SU-DHL-6 (cell line): ENCODE results near the gene DHX35.

ENCODE experiments used
- H2AFZ ChIP-seq: fragments of 200-600 bp; sonication (generic); 2 replicates; pipeline ENCODE4 v1.6.1; 2014; ENCODE audit warnings: low read depth, mild to moderate bottlenecking, moderate library complexity, mixed read lengths, antibody characterized with exemption, low read length; ENCODE audit not compliant: severe bottlenecking
- H3F3A ChIP-seq: fragments of 200-600 bp; shearing (Covaris generic); 2 replicates; pipeline ENCODE4 v1.6.0; 2016; ENCODE audit warnings: antibody characterized with exemption, mild to moderate bottlenecking; ENCODE audit not compliant: insufficient read depth
- H3K27ac ChIP-seq: fragments of 200-600 bp; sonication (generic); 2 replicates; pipeline ENCODE4 v1.5.1; 2016; ENCODE audit warnings: low read depth, mild to moderate bottlenecking, low read length, moderate library complexity, mixed read lengths
- H3K27me3 ChIP-seq: fragments of 200-600 bp; sonication (generic), shearing (Covaris generic); 2 replicates; pipeline ENCODE4 v1.6.0; 2014; ENCODE audit warnings: mild to moderate bottlenecking, low read length
- H3K36me3 ChIP-seq: fragments of 200-600 bp; sonication (generic); 2 replicates; pipeline ENCODE4 v1.6.1; 2014; ENCODE audit warnings: mild to moderate bottlenecking, low read length, mixed read lengths
- H3K4me2 ChIP-seq: fragments of 300-600, 200-600 bp; shearing (Covaris generic), sonication (generic); 2 replicates; pipeline ENCODE4 v1.6.0; 2014; ENCODE audit warnings: low read length, low read depth, mild to moderate bottlenecking; ENCODE audit not compliant: poor library complexity, severe bottlenecking
- H3K4me3 ChIP-seq: fragments of 200-600 bp; sonication (generic); 2 replicates; pipeline ENCODE4 v1.5.1; 2014; ENCODE audit warnings: antibody characterized with exemption, low read length, mild to moderate bottlenecking, mixed read lengths; ENCODE audit not compliant: insufficient read depth, poor library complexity, severe bottlenecking
- H3K79me2 ChIP-seq: fragments of 200-600 bp; sonication (generic); 2 replicates; pipeline ENCODE4 v1.6.1; 2014; ENCODE audit warnings: mild to moderate bottlenecking, low read length, moderate library complexity; ENCODE audit not compliant: insufficient read depth
- H3K9ac ChIP-seq: fragments of 200-600 bp; sonication (generic); 2 replicates; pipeline ENCODE4 v1.7.0; 2014; ENCODE audit warnings: mild to moderate bottlenecking, low read length
- H3K9me2 ChIP-seq: fragments of 200-600 bp; sonication (generic); replicated peaks from 2 replicates; pipeline ENCODE4 v1.6.1; 2014; ENCODE audit warnings: low read length; ENCODE audit not compliant: insufficient read depth
- H3K9me3 ChIP-seq: fragments of 200-600 bp; sonication (generic); 2 replicates; pipeline ENCODE4 v1.6.1; 2014; ENCODE audit warnings: low read length, mixed read lengths; ENCODE audit not compliant: insufficient read depth
- H4K20me1 ChIP-seq: fragments of 200-600 bp; sonication (generic); 2 replicates; pipeline ENCODE4 v1.6.1; 2014; ENCODE audit warnings: low read depth, mild to moderate bottlenecking, antibody characterized with exemption, low read length, moderate library complexity, mixed read lengths
- CTCF ChIP-seq: fragments of 200-600 bp; sonication (generic); IDR thresholded peaks from one replicate; pipeline ENCODE4 v1.5.1; 2017; ENCODE audit warnings: antibody characterized with exemption, mild to moderate bottlenecking, low read length, moderate library complexity; ENCODE audit not compliant: insufficient read depth, poor library complexity, severe bottlenecking
- EZH2phosphoT487 ChIP-seq: fragments of 200-600 bp; sonication (generic), shearing (Covaris generic); conservative IDR thresholded peaks from 2 replicates; pipeline ENCODE4 v1.6.1; 2018; ENCODE audit warnings: mild to moderate bottlenecking, antibody characterized with exemption, low read length, moderate library complexity, mixed read lengths

Gene DHX35

GRCh38 chr20:39083761-39084160 is 121.6 kb downstream of the DHX35 start:
- Histone ChIP-seq H4K20me1 (no peaks in the 10 kb centered on the region), H2AFZ (no peak overlapping the region), H3F3A (no peaks in the 10 kb centered on the region), H3K9me3 (no peaks in the 10 kb centered on the region), H3K36me3 (no peaks in the 10 kb centered on the region), H3K9me2 (no peaks in the 10 kb centered on the region), H3K4me2 (no peak overlapping the region), H3K4me3 (no peak overlapping the region), H3K9ac (no peak overlapping the region), H3K79me2 (no peaks in the 10 kb centered on the region), H3K27me3 (no peaks in the 10 kb centered on the region), H3K27ac (no peak overlapping the region)
- TF ChIP-seq CTCF, result no peak
- no peak for TF ChIP-seq EZH2phosphoT487

- no peak overlapping the region for H3K27ac ChIP-seq
- H3K9ac ChIP-seq, result no peak overlapping the region
- H3K4me2 ChIP-seq, result no peak overlapping the region
- no peaks in the 10 kb centered on the region for H3K9me2 ChIP-seq
- H3K79me2 ChIP-seq, result no peaks in the 10 kb centered on the region
- H3K27me3 ChIP-seq, result no peaks in the 10 kb centered on the region
- no peak for TF ChIP-seq EZH2phosphoT487
- no peak for TF ChIP-seq CTCF
- H3F3A ChIP-seq, result no peaks in the 10 kb centered on the region
- H3K36me3 ChIP-seq, result no peaks in the 10 kb centered on the region
- no peaks in the 10 kb centered on the region for H3K9me3 ChIP-seq
- H2AFZ ChIP-seq, result no peak overlapping the region
- H3K4me3 ChIP-seq, result no peak overlapping the region
- H4K20me1 ChIP-seq, result no peaks in the 10 kb centered on the region
Observed at GRCh38 chr20:39089029-39089428, 126.9 kb downstream of the DHX35 start.
